Activated gamma-delta T cell (primary cell): Measurements from ENCODE around the gene TARS3.

Source experiments
- DNase-seq: peaks from one replicate; lab custom pipeline; 2025; lab: John Stamatoyannopoulos, UW

TARS3 gene

DNA sequence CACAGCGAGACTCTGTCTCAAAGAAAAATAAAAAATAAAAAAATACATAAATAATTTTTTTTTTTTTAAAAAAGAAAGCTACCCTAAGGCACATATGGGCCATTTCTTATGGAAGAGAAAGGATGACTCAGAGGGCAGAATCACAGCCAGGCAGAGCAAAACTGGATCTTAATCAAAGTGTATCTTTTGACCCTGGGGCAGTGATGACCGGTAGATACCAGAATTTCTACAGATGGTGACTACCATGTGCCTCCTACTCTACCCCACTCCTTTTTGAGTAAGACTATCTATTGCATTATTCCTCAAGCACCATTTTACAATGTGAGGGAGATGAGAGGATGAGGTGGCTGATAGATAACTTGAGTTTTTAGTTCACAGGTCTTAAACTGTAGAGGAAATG is 26.0 kb downstream of the TARS3 start:
- no peak for DNase-seq

- DNase-seq = no peak
Observed at GRCh38 chr15:101697488-101697887, 26.8 kb downstream of the TARS3 start.

DNA sequence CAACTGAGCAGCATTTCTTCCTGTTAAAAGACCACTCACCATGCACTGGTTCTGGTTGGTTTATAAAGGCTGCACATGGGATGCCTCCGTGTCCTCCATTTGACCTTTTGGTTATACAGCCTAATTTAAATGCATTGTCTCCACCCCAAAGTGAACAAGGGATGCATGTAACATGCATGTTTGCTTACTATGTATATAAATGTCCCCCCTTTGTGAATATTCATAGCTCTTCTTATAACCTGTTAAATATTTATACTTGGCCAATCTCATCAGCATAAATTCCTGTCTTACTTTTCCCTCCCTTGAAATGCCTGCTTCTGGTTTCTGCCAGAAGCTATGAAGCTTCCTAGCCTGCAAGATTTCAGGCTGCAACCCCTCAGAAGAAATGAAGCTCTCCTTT is 27.4 kb downstream of the TARS3 start:
- DNase-seq = no peak

DNA sequence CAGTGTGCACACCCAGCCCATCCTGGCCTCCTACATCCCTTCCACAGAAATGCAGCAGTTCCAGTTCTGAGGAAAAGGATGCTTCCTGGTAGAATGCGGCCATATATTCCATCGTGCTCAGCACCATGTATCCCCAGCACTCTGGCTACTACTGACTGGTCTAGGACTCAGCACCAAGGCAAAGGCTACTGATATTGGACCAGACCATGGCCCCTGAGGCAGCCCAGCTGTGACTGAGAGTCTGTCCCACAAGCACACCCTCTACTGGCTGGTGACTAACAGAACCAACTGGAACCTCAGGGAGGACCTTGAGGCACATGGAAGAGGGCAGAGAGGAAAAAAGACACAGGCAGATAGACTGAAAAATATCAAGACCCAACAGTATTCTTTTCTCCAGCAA is 30.0 kb downstream of the TARS3 start:
- DNase-seq = no peak

DNA sequence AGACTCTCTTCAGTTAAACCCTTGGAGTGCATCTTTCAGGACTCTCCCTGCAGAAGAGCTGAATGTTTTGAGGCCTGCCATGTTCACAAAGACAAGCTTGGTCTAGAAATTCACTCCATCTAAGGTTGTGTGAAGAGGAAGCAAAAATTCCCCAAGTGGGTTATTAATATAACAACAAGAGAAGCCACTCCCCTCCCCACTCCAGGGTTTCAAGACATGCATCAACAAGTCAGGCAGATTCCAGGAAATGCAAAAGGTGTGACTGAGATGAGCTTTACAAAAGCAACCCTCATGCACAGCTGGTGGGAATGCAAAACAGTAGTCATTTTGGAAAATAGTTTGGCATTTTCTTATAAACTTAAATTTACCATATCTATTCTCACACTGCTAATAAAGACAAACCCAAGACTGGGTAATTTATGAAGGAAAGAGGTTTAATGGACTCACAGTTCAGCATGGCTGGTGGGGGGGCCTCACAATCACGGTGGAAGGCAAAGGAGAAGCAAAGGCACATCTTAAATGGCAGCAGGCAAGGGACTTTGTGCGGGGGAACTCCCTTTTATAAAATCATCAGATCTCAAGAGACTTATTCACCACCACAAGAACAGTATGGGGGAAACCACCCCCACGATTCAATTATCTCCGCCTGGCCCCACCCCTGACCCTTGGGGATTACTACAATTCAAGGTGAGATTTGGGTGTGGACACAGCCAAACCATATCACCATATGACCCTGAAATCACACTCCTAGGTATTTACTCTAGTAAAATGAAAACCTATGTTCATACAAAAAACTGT is 31.3 kb downstream of the TARS3 start:
- DNase-seq = no peak

GRCh38 chr15:101689901-101690300 is 34.4 kb downstream of the TARS3 start:
- DNase-seq = no peak

DNA sequence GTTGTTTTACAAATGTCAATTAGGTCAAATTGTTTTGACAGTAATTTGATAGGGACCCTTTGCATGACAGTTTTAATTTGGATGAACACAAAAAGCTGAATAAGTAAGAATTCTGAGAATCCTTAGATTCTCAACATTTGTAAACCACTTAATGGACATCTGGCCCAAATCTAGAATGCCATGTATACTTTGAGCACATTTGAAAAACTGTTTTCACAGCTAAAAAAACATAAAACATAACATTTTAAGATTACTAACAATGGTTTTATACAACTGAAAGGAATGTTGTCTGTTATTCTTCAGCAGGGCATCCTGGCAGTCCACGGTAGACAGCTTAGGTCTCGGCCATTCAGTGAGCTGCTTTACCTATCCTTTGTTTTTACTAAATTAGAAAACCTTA is 37.6 kb downstream of the TARS3 start:
- DNase-seq = no peak

DNA sequence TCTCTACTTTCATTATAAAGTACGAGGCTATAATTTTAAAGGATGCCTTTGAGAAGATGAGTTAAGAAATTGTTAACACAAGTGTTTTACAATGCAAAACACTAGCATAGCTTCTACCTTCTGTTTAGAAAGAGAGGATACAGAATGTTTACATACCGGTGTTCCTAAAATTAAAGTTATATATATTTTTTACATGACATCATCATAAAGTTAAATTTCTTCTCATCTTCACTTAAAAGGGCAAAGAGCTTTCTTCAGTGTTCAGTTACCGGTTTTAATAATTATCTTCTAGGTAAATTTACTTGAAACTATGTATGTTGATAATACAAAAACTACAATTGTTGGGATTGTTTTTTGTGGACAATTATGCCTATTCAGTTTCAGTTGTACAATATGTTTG is 39.4 kb downstream of the TARS3 start:
- DNase-seq = no peak

DNA sequence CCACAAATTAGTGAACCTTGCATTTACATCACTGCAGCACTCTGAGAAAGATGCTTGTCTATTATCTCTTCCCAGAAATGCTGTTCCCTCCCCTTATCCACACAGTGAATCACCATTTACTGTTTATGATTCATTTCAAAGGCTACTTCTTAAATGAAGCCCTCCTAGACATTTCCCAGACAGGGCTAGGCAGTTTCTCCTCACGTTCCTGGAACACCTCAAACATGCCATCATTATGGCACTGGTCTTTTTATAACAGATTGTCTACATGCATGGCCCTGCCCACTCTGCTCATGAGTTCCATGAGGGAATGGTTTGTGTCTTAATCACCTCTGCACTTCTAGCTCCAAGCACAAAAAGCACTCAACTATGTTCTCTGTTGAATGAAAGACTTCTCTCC is 39.9 kb downstream of the TARS3 start:
- DNase-seq = no peak

- DNase-seq = no peak
Observed at GRCh38 chr15:101679806-101680205, 44.5 kb downstream of the TARS3 start.

DNA sequence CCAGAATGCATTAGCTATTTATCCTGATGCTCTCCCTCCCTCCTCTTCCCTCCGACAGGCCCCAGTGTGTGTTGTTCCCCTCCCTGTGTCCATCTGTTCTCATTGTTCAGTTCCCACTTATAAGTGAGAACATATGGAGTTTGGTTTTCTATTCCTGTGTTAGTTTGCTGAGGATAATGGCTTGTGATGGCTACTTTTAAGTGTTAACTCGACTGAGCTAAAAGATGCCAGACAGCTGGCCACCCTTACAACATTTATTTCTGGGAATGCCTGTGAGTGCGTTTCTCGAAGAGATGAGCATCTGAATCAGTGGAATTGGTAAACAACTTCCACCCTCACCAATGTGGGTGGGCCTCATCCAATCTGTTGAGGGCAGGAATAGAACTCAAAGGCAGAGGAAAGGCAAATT is 47.3 kb downstream of the TARS3 start:
- no peak for DNase-seq

DNA sequence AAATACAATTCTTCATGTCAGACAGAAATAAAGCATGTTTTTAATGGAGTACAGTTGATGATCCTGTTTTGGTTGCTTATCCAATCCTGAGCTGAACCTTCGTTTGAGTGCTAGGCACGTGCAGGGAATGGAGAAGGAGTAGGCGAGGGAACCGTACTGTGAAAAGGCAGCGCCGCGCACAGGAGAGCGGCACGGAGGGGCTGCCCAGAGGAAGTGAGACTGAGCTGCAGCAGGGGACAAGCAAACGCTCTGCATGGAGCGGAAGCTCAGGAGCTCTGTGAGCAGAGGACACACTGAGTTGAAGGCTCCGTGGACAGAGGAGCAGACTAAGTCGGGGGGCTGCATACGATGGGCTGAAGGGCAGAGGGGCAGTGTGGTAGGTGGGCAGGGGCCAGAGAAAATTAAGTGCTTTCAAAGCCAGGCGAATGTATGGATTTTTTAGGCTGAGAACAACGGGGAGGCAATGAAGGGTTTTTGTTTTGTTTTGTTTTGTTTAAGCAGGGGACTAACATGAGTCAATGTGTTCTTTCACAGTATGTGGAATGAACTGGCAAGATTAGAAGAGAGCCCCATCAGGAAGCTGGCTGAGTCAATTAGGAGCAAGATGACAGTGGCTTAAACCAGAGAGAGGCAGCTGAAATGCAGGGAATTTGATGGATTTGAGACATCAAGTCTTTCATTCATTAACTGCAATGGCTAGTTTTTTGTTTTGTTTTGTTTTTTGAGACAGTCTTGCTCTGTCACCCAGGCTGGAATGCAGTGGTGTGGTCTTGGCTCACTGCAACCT is 48.3 kb downstream of the TARS3 start:
- DNase-seq = no peak

DNA sequence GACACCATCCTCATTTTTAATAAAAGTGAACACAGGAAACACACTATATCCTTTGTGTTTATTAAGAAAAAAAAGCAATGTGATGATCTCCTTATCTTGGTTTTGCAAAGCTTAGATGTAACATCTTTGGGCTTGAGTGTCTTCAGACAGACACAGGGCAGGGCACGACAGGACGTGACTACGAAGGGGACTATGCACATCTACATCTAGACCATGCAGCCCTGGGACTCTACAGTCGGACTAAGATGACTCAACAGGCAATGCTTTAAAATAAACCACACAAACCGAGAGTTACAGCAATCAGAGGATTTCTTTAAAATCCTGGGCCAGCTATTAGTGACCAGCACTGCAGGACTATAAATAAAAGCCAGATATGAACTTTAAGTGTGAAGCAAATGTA is 49.3 kb downstream of the TARS3 start:
- DNase-seq = no peak

DNA sequence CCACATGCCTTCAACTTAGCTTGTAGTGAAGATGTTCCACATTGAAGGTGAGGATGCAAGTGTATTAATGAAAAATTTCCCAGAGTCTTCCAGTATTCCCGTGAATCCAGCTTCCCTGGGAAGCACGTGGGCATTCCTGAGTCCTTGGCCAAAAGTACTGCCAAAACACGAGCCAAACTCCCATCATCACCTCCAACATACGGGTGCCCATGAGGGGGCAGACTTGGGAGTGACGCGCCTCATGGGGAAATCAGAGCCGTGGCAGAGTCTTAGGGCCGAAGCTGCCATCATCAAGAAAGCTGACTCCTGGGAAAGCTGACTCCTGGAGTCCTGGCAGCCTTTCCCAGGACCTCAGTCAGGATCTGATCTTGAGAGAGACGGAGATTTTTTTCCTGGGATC is 52.0 kb downstream of the TARS3 start:
- no peak for DNase-seq

- no peak for DNase-seq
Observed at GRCh38 chr15:101669744-101670143, 54.5 kb downstream of the TARS3 start.

DNA sequence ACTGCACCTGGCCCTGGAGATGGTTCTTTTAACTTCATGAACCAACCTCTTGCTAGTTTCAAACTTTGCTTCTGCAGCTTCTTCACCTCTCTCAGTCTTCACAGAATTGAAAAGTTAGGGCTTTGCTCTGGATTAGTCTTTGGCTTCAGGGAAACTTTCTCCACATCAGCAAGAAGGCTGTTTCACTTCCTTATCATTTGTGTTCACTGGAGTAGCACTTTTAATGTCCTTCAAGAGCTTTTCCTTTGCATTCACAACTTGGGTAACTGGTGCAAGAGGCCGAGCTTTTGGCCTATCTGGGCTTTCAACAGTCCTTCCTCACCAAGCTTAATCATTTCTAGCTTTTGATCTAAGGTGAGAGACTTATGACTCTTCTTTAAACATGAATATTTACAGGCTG is 56.4 kb downstream of the TARS3 start:
- no peak for DNase-seq

- DNase-seq = no peak
Observed at GRCh38 chr15:101664303-101664913, 59.9 kb downstream of the TARS3 start.

- DNase-seq = no peak
Observed at GRCh38 chr15:101662203-101662602, 62.1 kb downstream of the TARS3 start.

GRCh38 chr15:101660005-101660404 is 64.3 kb downstream of the TARS3 start:
- no peak for DNase-seq

DNA sequence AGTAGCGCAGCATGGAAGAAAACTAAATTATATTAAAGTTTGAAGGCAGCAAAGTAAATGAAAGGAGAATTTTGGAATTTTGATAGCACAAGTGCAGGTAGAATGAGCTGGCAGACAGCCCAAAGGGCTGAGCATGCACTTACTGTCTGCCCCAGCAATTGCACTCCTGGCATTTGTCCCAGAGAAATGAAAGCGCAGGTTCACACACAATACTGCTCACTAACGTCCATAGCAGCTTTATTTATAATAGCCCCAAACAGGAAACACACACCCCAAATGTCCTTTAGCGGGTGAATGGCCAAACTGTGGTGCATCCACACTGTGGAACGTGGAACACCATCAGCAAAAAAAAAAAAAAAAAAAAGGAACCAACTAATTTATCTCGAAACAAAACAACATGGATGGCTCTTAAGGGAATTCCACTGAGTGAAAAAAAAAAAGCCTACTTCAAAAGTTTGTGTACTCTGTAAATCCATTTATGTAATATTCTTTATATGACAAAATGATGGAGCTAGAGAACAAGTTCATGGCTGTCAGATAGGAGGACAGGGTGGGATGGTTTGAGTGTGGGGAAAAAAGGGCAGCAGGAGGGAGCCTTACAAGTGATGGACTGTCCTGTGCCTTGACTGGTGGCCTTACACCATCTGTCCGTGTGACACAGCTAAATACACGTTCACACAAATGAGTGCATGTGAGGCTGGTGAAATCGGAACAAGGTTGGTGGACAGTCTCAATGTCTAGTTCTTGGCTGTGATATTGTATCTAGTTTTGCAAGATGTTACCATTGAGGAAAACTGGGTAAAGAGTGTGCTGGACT is 66.1 kb downstream of the TARS3 start:
- DNase-seq = no peak

DNA sequence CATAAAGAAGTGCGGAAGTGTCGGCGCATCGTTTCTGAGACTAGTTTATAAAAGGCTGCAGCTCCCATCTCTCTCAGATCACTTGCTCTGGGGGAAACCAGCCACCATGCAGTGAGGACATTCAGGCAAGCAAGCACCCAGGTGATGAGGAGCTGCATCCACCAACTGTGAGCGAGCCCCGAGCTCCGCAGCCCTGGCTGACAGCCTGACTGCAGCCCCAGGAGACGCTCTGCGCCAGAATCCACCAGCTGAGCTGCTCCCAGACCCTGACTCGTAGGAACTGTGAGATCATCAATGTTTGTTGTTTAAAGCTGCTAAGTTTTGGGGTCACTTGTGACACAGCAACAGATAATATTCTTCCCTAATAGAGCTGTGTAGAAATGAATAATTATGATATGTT is 67.1 kb downstream of the TARS3 start:
- DNase-seq = no peak
